LNCaP clone FGC (cell line): Measurements from ENCODE around the gene TTC1.

ENCODE experiments used
- DNase-seq: peaks from one replicate; pipeline ENCODE4 v3.0.0-alpha.2; 2011; ENCODE audit warnings: low read depth
- H3K4me3 ChIP-seq: 2 replicates; pipeline ENCODE4 v1.5.1; 2011; ENCODE audit warnings: mild to moderate bottlenecking, low read depth, low read length, control low read depth
- TF ChIP-seq, protein P1 (sequence below): IDR thresholded peaks from 2 replicates; pipeline ENCODE4 v1.5.1; 2012; ENCODE audit warnings: mild to moderate bottlenecking; ENCODE audit not compliant: control insufficient read depth, insufficient read depth; ENCODE audit errors: extremely low read depth

The TTC1 gene

DNA sequence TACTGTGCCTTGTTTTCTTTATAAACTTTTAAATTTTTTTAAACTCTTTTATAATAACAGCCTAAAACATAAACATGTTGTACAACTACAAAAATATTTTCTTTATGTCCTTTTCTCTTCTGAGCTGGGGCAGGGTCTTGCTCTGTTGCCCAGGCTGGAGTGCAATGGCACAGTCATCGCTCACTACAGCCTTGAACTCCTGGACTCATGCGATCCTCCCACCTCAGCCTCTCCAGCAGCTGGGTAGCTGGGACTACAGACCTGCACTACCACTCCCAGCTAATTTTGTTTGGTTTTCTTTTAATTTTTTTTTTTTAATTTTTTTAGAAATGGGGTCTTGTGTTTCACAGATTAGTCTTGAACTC lies 31.5 kb downstream of the TTC1 start:
- H3K4me3 ChIP-seq = no peak overlapping the region
- TF ChIP-seq, protein P1, sequence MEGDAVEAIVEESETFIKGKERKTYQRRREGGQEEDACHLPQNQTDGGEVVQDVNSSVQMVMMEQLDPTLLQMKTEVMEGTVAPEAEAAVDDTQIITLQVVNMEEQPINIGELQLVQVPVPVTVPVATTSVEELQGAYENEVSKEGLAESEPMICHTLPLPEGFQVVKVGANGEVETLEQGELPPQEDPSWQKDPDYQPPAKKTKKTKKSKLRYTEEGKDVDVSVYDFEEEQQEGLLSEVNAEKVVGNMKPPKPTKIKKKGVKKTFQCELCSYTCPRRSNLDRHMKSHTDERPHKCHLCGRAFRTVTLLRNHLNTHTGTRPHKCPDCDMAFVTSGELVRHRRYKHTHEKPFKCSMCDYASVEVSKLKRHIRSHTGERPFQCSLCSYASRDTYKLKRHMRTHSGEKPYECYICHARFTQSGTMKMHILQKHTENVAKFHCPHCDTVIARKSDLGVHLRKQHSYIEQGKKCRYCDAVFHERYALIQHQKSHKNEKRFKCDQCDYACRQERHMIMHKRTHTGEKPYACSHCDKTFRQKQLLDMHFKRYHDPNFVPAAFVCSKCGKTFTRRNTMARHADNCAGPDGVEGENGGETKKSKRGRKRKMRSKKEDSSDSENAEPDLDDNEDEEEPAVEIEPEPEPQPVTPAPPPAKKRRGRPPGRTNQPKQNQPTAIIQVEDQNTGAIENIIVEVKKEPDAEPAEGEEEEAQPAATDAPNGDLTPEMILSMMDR = no peak
- no peak for DNase-seq

DNA sequence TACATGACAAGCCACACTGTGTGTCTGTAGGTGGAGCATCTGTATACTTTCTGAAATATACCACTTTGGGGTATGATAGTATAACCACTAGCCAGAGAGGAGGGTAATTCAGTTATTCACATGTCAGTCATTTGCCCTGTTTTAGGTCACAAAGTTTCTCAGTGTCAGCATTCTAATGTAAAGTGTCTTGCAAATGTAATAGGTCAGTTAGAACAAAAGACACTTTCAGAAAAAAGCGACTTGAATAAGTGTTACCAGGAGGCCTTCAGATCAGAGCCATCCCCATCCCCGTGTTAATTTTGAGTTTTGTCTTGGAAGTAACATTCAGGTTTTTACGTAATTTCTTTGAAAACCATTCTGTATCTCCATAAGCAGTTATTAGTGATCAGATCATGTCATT lies 33.7 kb downstream of the TTC1 start:
- TF ChIP-seq, protein P1 = no peak
- no peak overlapping the region for H3K4me3 ChIP-seq
- DNase-seq = no peak

DNA sequence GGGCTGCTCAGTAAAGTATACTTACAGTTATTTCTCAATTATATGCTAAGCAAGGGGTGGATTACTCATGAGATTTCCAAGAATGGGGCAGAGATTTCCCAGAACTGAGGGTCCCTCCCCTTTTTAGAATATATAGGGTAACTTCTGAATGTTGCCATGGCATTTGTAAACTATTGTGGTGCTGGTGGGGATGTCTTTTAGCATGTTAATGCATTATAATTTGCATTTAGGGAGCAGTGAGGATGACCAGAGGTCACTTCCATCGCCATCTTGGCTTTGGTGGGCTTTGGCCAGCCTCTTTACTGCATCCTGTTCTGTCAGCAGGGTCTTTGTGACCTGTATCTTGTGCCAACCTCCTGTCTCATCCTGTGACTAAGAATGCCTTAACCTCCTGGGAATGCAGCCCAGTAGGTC lies 35.5 kb downstream of the TTC1 start:
- no peak overlapping the region for H3K4me3 ChIP-seq
- TF ChIP-seq, protein P1 = no peak
- no peak for DNase-seq

DNA sequence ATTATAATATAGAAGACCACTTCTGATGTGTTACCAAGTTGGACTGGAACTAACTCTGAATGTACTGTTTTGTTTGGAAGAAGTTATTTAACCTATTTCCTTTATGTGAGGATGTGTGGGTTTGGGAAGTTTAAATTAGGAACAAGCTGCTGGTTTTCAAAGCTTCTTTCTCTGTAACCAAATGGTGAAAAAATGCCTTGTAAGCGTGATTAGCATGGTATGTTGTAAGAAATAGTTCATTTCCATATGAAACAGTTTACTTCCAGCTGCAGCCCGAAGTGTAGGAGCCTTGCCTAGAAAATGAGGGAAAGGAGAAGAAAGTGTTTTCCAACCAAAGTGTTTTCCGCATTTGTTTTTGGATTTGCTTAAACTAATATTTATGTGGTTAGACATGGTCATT lies 36.0 kb downstream of the TTC1 start:
- H3K4me3 ChIP-seq = no peak overlapping the region
- DNase-seq = no peak
- TF ChIP-seq, protein P1 = no peak

DNA sequence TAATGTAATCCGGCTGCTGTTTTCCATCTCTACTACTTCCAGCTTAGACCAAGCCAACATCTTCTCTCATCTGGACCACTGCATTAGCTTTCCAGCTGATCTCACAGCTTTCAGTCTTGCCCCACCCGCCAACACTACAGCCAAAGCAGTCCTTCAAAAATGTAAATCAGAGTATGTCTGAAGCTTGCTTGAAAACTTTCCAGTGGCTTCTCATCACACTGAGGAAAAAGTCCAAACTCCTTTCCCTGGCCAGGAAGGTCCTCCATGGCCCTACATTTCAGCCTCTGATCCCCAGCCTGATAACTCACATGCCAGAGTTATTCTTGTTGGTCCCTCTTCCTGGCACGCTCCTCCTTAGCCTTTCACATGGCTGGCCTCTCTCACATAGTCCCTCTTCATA lies 38.5 kb downstream of the TTC1 start:
- TF ChIP-seq, protein P1 = no peak
- DNase-seq = no peak
- no peak overlapping the region for H3K4me3 ChIP-seq

DNA sequence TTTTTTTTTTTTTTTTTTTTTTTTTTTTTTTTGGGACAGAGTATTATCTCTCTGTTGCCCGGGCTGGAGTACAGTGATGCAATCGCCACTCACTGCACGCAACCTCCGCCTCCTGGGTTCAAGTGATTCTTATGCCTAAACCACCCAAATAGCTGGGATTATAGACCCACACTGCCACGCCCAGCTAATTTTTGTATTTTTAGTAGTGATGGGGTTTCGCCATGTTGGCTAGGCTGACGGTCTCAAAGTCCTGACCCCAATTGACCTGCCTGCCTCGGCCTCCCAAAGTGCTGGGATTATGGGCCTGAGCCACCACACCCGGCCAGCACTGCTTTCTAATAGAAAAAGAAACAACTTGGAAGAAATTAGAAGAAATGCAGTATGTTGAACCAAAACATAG lies 39.2 kb downstream of the TTC1 start:
- DNase-seq = no peak
- no peak overlapping the region for H3K4me3 ChIP-seq
- TF ChIP-seq, protein P1 = no peak

DNA sequence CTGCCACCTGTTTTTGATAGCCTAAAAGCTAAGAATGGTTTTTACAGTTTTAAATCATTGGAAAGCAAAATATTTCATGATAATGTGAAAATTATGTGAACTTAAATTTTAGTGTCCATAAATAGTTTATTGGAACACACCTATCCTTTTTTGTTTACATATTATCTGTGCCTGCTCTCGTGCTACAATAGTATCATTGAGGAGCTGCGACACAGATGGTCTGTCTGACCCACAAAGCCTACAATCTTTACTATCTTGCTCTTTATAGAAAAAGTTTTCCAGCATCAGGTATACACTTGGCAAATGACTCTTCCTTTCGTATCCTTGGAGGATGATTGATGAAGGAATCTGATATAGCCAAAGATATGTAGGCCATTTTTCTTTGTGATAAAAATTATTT lies 40.2 kb downstream of the TTC1 start:
- peak; percentile 73 for DNase-seq
- H3K4me3 ChIP-seq = no peak overlapping the region
- TF ChIP-seq, protein P1 = no peak
